ENCODE measurements around the gene UHRF1. TPM values are rescaled to one million over a fixed set of nuclear protein-coding genes. Genes with fewer than 3 reads are reported as not detected.

Gene UHRF1
- total RNA-seq, 2 experiments from 2014 or later, result 118 to 119 TPM

- Mint-ChIP-seq H3K36me3 (peaks cover 8% of the 10 kb centered on the region), H3K27ac (no peak overlapping the region), H3K27me3 (no peaks in the 10 kb centered on the region), H3K9me3 (peaks cover 9% of the 10 kb centered on the region), H3K4me1 (ENCODE audit: low read depth) (peaks cover 9% of the 10 kb centered on the region), H3K4me3 (no peak overlapping the region)
- intact Hi-C loops (cut with micrococcal nuclease), result no loop called here
- POLR2A ChIA-PET, result no interaction called here
- CTCF ChIA-PET, result no interaction called here
- no peak for DNase-seq
Measured at GRCh38 chr19:4987256-4987655, 78.0 kb downstream of the UHRF1 start.

- no peak for DNase-seq
- peaks cover 12% of the 10 kb centered on the region for H3K36me3 Mint-ChIP-seq
- peaks cover 11% of the 10 kb centered on the region for H3K4me1 Mint-ChIP-seq (ENCODE audit: low read depth)
- ChIA-PET POLR2A (no interaction called here), CTCF (interaction anchor here (1.5 kb wide), 1 partner anchor 14 kb away, joined by 6 read pairs; no protein-coding TSS in a partner anchor)
- intact Hi-C loops (cut with micrococcal nuclease), result no loop called here
- H3K9me3 Mint-ChIP-seq, result peaks cover 11% of the 10 kb centered on the region
- H3K27me3 Mint-ChIP-seq, result no peaks in the 10 kb centered on the region
- H3K4me3 Mint-ChIP-seq, result no peak overlapping the region
- H3K27ac Mint-ChIP-seq, result no peak overlapping the region
Measured at GRCh38 chr19:4987692-4988370, 78.5 kb downstream of the UHRF1 start.

GRCh38 chr19:4988770-4989251, 79.5 kb downstream of the UHRF1 start:
- ChIA-PET POLR2A (no interaction called here), CTCF (interaction anchor here (0.7 to 1.5 kb wide), 2 partner anchors 13 to 485 kb away, joined by 6 read pairs; no protein-coding TSS in a partner anchor)
- Mint-ChIP-seq H3K27ac (no peak overlapping the region), H3K27me3 (no peaks in the 10 kb centered on the region), H3K9me3 (peaks cover 11% of the 10 kb centered on the region), H3K36me3 (peaks cover 12% of the 10 kb centered on the region), H3K4me1 (ENCODE audit: low read depth) (peaks cover 11% of the 10 kb centered on the region), H3K4me3 (no peak overlapping the region)
- intact Hi-C loops (cut with micrococcal nuclease), result no loop called here
- DNase-seq, result no peak

DNA sequence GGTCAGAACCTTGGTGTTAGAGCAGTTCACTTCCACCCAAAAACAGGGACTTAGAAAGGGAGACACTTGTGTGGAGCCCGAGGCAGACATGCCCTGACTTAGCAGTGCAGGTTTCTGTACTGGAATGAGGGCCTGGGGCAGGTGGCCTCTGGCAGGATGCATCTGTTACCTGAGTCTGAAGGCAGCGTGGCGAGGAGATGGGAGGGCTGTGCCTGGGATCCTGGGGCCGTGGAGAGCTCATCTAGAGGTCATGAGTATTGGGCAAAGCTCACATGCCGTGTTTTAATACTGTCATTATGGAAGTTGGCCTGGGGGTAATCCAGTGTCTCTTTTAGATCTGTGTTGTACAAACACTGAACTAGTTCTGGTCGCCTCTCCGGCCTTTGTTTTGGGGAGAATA, 81.0 kb downstream of the UHRF1 start:
- no peaks in the 10 kb centered on the region for H3K27me3 Mint-ChIP-seq
- CTCF ChIA-PET, result interaction anchor here (1.0 kb wide), 1 partner anchor 11 kb away, joined by 3 read pairs; no protein-coding TSS in a partner anchor
- no peak for DNase-seq
- H3K4me1 Mint-ChIP-seq (ENCODE audit: low read depth), result peaks cover 11% of the 10 kb centered on the region
- H3K4me3 Mint-ChIP-seq, result no peak overlapping the region
- intact Hi-C loops (cut with micrococcal nuclease), result no loop called here
- POLR2A ChIA-PET, result no interaction called here
- peaks cover 11% of the 10 kb centered on the region for H3K9me3 Mint-ChIP-seq
- peaks cover 12% of the 10 kb centered on the region for H3K36me3 Mint-ChIP-seq
- H3K27ac Mint-ChIP-seq, result no peak overlapping the region

- Mint-ChIP-seq H3K27me3 (no peaks in the 10 kb centered on the region), H3K4me1 (ENCODE audit: low read depth) (peaks cover 11% of the 10 kb centered on the region), H3K27ac (no peak overlapping the region), H3K9me3 (peaks cover 11% of the 10 kb centered on the region), H3K4me3 (no peak overlapping the region), H3K36me3 (peaks cover 12% of the 10 kb centered on the region)
- intact Hi-C loops (cut with micrococcal nuclease), result no loop called here
- CTCF ChIA-PET, result no interaction called here
- no peak for DNase-seq
- POLR2A ChIA-PET, result no interaction called here
Measured at GRCh38 chr19:4991538-4991937, 82.2 kb downstream of the UHRF1 start.

DNA sequence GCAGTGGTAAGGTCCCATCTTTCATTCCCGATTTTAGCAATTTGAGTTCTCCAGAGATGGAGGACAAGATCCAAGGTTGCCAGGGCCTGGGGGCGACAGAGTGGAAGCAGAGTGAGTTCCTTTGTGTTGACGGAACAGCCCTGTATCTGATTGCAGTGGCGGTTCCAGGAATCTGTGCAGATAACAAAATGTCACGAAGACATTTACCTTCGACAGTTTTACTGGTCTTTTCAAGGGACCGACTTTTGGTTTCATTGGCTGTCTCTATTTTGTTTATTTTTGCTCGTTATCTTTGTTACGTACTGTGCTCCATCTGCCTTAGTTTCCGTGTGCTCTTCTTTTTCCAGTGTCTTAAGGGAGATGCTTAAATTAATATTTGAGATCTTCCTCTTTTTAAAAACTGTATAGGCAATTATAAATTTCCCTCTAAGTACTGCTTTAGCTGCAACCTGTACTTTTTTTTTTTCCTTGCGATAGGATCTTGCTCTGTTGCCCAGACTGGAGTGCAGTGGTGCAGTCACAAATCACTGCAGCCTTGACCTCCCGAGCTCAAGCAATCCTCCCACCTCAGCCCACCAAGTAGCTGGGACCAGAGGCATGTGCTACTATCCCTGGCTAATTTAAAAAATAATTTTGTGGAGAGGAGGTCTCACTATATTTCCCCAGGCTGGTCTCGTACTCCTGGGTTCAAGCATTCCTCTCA, 82.8 kb downstream of the UHRF1 start:
- ChIA-PET CTCF (no interaction called here), POLR2A (no interaction called here)
- Mint-ChIP-seq H3K4me3 (no peak overlapping the region), H3K9me3 (peaks cover 11% of the 10 kb centered on the region), H3K36me3 (peaks cover 12% of the 10 kb centered on the region), H3K4me1 (ENCODE audit: low read depth) (peaks cover 9% of the 10 kb centered on the region), H3K27ac (no peak overlapping the region), H3K27me3 (no peaks in the 10 kb centered on the region)
- intact Hi-C loops (cut with micrococcal nuclease), result no loop called here
- no peak for DNase-seq

- Mint-ChIP-seq H3K36me3 (peaks cover 15% of the 10 kb centered on the region), H3K4me1 (ENCODE audit: low read depth) (peaks cover 2% of the 10 kb centered on the region), H3K4me3 (no peak overlapping the region), H3K9me3 (peaks cover 11% of the 10 kb centered on the region), H3K27ac (no peak overlapping the region), H3K27me3 (no peaks in the 10 kb centered on the region)
- DNase-seq, result no peak
- POLR2A ChIA-PET, result interaction anchor here (0.6 kb wide), 1 partner anchor 25 kb away, joined by 5 read pairs; the partner anchor contains the start of gene KDM4B
- CTCF ChIA-PET, result interaction anchor here (1.3 kb wide), 1 partner anchor 8 kb away, joined by 4 read pairs; no protein-coding TSS in a partner anchor
- intact Hi-C loops (cut with micrococcal nuclease), result no loop called here
Measured at GRCh38 chr19:4993683-4994082, 84.4 kb downstream of the UHRF1 start.

- CTCF ChIA-PET, result no interaction called here
- Mint-ChIP-seq H3K4me3 (no peak overlapping the region), H3K9me3 (peaks cover 7% of the 10 kb centered on the region), H3K36me3 (peaks cover 11% of the 10 kb centered on the region), H3K27me3 (no peaks in the 10 kb centered on the region), H3K27ac (no peak overlapping the region), H3K4me1 (ENCODE audit: low read depth) (peaks cover 5% of the 10 kb centered on the region)
- DNase-seq, result no peak
- intact Hi-C loops (cut with micrococcal nuclease), result no loop called here
- POLR2A ChIA-PET, result no interaction called here
Measured at GRCh38 chr19:4996701-4997100, 87.4 kb downstream of the UHRF1 start.

DNA sequence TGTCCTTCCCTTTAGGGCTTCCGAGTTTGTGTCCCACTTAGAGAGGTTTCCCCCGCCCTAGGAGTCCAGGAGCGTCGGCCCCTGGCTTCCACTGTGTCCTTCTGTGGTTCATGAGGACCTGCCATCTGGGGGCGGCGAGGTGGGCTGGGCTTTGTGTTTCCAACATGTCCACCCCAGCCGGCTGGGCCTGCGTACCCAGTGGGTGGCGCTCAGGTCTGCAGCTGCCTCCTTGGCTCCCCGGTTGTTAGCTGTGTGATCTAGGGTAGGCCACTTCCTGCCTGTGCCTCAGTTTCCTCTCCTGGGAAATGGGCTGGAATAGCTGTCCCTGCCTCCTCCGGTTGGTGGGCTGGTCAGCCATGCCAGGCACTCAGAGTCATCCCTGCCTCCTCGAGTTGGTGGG, 88.0 kb downstream of the UHRF1 start:
- CTCF ChIA-PET, result no interaction called here
- no peak overlapping the region for H3K27ac Mint-ChIP-seq

DNA sequence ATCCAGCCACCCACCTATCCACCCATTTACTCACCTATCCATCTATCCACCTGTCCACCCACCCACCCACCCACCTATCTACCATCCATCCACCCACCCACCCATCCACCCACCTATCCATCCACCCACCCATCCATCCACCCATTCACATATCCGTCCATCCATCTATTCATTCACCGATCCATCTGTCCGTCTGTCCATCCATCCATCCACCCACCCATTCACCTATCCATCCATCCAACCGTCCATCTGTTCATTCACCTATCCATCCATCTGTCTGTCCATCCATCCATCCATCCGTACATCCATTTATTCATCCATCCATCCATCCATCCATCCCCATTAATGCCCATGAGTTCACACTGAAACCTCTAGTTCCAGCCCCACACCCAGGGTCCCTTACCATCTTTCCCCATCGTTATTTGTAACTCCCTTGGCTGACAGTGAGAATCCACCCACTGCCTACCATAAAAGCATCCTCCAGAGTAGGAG, 90.9 kb downstream of the UHRF1 start:
- Mint-ChIP-seq H3K27me3 (no peaks in the 10 kb centered on the region), H3K27ac (no peak overlapping the region), H3K4me1 (ENCODE audit: low read depth) (peaks cover 3% of the 10 kb centered on the region), H3K9me3 (no peaks in the 10 kb centered on the region), H3K36me3 (peaks cover 3% of the 10 kb centered on the region), H3K4me3 (no peak overlapping the region)
- intact Hi-C loops (cut with micrococcal nuclease), result no loop called here
- DNase-seq, result no peak
- ChIA-PET CTCF (interaction anchor here (1.1 to 4.1 kb wide), 2 partner anchors 30 to 131 kb away, joined by 3 to 59 read pairs; no protein-coding TSS in a partner anchor), POLR2A (no interaction called here)

More for the DNA sequence above, 88.0 kb downstream of the UHRF1 start:
- no peak for DNase-seq
- no peak overlapping the region for H3K4me3 Mint-ChIP-seq
- H3K27me3 Mint-ChIP-seq, result no peaks in the 10 kb centered on the region
- intact Hi-C loops (cut with micrococcal nuclease), result no loop called here
- peaks cover 6% of the 10 kb centered on the region for H3K36me3 Mint-ChIP-seq
- peaks cover 5% of the 10 kb centered on the region for H3K4me1 Mint-ChIP-seq (ENCODE audit: low read depth)
- POLR2A ChIA-PET, result no interaction called here
- peaks cover 1% of the 10 kb centered on the region for H3K9me3 Mint-ChIP-seq

DNA sequence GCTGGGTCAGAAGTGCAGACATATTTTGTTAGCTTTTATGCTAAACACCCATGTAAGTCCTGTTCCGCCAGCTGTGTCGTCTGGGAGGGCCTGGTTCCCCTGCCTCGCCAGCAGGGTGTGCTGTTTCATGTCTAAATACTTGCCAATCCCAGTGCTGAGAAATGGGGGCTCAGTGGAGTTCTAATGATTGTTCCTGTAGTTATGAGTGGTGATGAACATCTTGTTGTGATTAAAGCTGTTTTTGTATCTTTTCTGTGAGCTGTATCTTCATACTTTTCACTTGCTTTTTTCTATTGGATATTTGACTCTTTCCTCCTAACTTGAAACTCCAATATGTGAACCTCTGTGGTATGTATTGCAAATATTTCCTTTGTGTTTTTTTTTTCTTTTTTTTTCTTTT, 92.3 kb downstream of the UHRF1 start:
- Mint-ChIP-seq H3K36me3 (peaks cover 3% of the 10 kb centered on the region), H3K4me3 (no peak overlapping the region), H3K27ac (no peak overlapping the region), H3K27me3 (no peaks in the 10 kb centered on the region), H3K9me3 (no peaks in the 10 kb centered on the region), H3K4me1 (ENCODE audit: low read depth) (peaks cover 3% of the 10 kb centered on the region)
- intact Hi-C loops (cut with micrococcal nuclease), result loop anchor here (1.0 kb wide), 1 partner anchor 30 kb away; no protein-coding TSS in a partner anchor
- POLR2A ChIA-PET, result no interaction called here
- peak; percentile 48 for DNase-seq
- CTCF ChIA-PET, result interaction anchor here (0.6 to 4.1 kb wide), 25 partner anchors 8 to 597 kb away, joined by 3 to 59 read pairs (median 4); partner anchors contain the start of gene KDM4B

DNA sequence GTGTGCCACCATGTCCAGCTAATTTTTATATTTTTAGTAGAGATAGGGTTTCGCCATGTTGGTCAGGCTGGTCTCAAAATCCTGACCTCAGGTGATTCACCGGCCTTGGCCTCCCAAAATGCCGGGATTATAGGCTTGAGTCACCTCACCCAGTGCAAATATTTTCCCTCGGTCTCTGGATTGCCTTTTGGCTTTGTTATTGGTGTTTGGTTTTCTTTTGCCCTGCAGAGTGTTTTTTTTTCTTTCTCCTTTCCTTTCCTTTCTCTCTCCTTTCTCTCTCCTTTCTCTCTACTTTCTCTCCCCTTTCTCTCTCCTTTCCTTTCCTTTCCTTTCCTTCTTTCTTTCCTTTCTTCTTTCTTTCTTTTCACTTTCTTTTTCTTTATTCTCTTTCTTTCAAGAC, 92.8 kb downstream of the UHRF1 start:
- Mint-ChIP-seq H3K27ac (no peak overlapping the region), H3K27me3 (no peaks in the 10 kb centered on the region), H3K4me1 (ENCODE audit: low read depth) (peaks cover 3% of the 10 kb centered on the region), H3K4me3 (no peak overlapping the region), H3K9me3 (no peaks in the 10 kb centered on the region), H3K36me3 (peaks cover 5% of the 10 kb centered on the region)
- intact Hi-C loops (cut with micrococcal nuclease), result no loop called here
- no peak for DNase-seq
- CTCF ChIA-PET, result interaction anchor here (1.0 to 4.1 kb wide), 19 partner anchors 9 to 193 kb away, joined by 3 to 59 read pairs (median 4); partner anchors contain the start of gene KDM4B
- POLR2A ChIA-PET, result no interaction called here

All from activated CD4-positive, alpha-beta memory T cell treated with anti-CD3 and anti-CD28 coated beads for 36 hours (primary cell).